Daoy (cell line): Measurements from ENCODE around the gene IL15. TPM values are rescaled to one million over a fixed set of nuclear protein-coding genes. Genes with fewer than 3 reads are reported as not detected.

ENCODE experiments used
- DNase-seq: peaks from one replicate; pipeline ENCODE4 v3.0.0-alpha.2; 2015; ENCODE audit warnings: low read depth
- total RNA-seq: library from RNA; depleted of rRNA; stranded (reverse); fragments of >200 nt; shearing (Covaris generic); gene quantifications from 2 replicates; pipeline ENCODE4 v1.2.3, GENCODE V29; 2014

IL15 gene
- total RNA-seq, 1 experiment from 2014 or later = 3.4 TPM

DNA sequence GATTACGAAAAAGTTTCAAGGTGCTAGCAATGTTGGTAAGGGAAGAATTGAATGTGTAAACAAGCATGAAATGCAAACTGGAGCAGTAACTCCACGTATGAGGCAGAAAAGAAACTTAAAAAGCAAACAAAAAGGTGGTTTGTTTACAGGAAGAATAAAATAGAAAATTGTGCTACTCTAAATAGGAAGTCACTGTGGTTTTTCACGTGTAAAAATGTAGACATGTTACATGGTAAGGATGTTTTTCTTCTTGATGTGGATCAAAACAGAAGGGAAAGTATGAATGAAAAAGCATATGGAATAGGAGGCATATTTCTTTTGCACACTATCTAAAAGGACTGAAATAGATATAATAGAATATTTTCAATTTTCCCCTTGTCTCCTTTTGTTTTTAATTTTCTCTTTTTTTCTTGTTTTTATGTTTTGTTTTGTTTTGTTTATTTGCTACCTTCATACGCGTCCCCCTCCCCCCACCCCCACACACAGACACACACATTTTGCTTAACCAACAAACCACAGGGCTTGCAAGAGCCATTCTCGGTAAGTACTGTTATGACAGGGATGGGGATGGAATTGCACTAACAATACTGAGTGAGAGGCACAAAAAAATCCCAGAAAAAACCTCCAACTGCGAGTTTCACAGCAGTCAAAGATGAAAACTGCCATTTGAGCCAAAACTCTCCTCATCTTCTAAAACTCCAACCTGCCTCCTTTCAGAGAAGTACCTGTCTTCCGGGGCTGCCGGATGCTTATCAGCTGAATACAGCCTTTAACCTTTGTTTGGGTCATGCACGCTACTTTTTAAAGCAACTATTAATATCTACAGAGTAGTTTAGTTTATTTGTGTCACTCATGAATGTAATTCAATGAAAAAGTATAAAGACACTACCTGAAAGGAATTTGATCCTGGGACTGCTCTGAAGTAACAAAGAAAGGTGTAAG lies 135.8 kb downstream of the IL15 start:
- no peak for DNase-seq

GRCh38 chr4:141772838-141773237 lies 136.5 kb downstream of the IL15 start:
- no peak for DNase-seq

DNA sequence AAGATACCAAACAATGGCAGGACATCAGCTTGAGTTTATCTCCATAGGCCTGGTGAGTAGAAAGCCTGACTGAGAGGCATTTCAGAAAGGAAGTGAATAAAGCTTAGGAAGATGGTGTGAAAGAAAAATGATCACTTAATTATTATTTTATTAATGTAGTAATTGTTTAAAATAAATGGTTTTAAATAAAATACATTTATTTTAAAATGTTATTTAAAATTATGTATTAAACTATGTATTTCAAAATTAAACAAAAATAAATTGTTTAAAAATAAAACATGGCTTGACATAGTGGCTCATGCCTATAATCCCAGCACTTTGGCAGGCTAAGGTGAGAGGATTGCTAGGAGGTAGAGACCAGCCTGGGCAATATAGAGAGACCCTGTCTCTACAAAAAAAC lies 145.8 kb downstream of the IL15 start:
- DNase-seq = no peak
